Karpas-422 (cell line): ENCODE results near the gene FHL3. TPM values are rescaled to one million over a fixed set of nuclear protein-coding genes. Genes with fewer than 3 reads are reported as not detected.

Source experiments
- DNase-seq: peaks from one replicate; pipeline ENCODE4 v3.0.0-alpha.2; 2015
- H2AFZ ChIP-seq: fragments of 200-600 bp; sonication (generic); 2 replicates; pipeline ENCODE4 v1.6.1; 2014; ENCODE audit warnings: antibody characterized with exemption, low read length, mixed read lengths
- H3K27ac ChIP-seq: fragments of 200-600 bp; sonication (generic); 2 replicates; pipeline ENCODE4 v1.5.1; 2014; ENCODE audit warnings: mild to moderate bottlenecking, low read length, moderate library complexity
- H3K27me3 ChIP-seq: fragments of 200-600 bp; sonication (generic); 2 replicates; pipeline ENCODE4 v1.6.1; 2014; ENCODE audit warnings: low read length, mixed read lengths
- H3K36me3 ChIP-seq: fragments of 200-600 bp; sonication (generic); 2 replicates; pipeline ENCODE4 v1.6.1; 2014; ENCODE audit warnings: low read length, mixed read lengths; ENCODE audit not compliant: insufficient read depth
- H3K4me1 ChIP-seq: fragments of 200-600 bp; sonication (generic); 2 replicates; pipeline ENCODE4 v1.6.1; 2014; ENCODE audit warnings: mild to moderate bottlenecking, low read length, mixed read lengths
- H3K4me2 ChIP-seq: fragments of 200-600 bp; sonication (generic); 2 replicates; pipeline ENCODE4 v1.6.1; 2014; ENCODE audit warnings: low read length, low read depth, mild to moderate bottlenecking; ENCODE audit not compliant: poor library complexity, severe bottlenecking
- H3K4me3 ChIP-seq: fragments of 200-600 bp; sonication (generic); 2 replicates; pipeline ENCODE4 v1.5.1; 2014; ENCODE audit warnings: mild to moderate bottlenecking, antibody characterized with exemption, low read length, mixed read lengths
- H3K79me2 ChIP-seq: fragments of 200-600 bp; sonication (generic); 2 replicates; pipeline ENCODE4 v1.6.1; 2014; ENCODE audit warnings: mild to moderate bottlenecking, low read length, mixed read lengths
- H3K9ac ChIP-seq: fragments of 200-600 bp; sonication (generic); 2 replicates; pipeline ENCODE4 v1.6.0; 2014; ENCODE audit warnings: low read length
- H3K9me2 ChIP-seq: fragments of 200-600 bp; sonication (generic), shearing (Covaris generic); replicated peaks from 2 replicates; pipeline ENCODE4 v1.6.0; 2014; ENCODE audit warnings: mild to moderate bottlenecking, low read length, moderate library complexity; ENCODE audit not compliant: insufficient read depth
- H3K9me3 ChIP-seq: fragments of 300-700, 200-600 bp; sonication (generic); 2 replicates; pipeline ENCODE4 v1.6.1; 2014; ENCODE audit warnings: low read length, mixed read lengths
- H4K20me1 ChIP-seq: fragments of 200-600 bp; sonication (generic); 2 replicates; pipeline ENCODE4 v1.6.1; 2014; ENCODE audit warnings: mild to moderate bottlenecking, antibody characterized with exemption, low read length, low read depth; ENCODE audit not compliant: insufficient read depth
- total RNA-seq: library from RNA; depleted of rRNA; stranded (reverse); fragments of >200 nt; shearing (Covaris generic); gene quantifications from 2 replicates; pipeline ENCODE4 v1.2.3, GENCODE V29; 2014; ENCODE audit warnings: low replicate concordance

Gene FHL3
- total RNA-seq, 1 experiment from 2014 or later, result 10.7 TPM

DNA sequence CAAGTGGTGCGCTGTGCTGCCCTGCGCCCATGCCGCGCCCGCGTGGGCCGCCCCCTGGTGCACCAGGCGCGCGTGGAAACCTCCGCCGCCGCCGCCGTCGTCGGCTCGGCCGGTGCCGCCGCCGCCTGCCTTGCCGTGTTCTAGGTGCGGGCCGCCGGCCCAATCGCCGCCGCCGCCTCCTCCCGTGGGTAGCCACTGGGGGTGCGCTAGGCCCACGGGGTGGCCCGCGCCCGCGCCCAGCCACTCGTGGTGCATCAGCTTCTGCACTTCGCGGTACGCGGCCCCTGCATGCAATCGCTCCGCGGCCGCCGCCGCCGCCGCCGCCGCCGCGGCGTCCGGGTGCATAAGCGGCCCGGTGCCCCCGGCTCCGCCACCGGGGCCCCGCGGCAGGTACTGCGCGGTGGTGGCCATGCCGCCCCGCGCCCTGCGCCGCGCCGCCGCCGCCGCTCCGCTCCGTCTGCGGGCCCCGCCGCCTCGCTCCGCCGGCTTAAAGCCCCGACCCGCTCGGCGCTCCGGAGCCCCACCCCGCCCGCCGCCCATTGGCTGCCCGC lies 41.1 kb upstream of the FHL3 start, which contains the start of gene POU3F1:
POU3F1 (minus strand) TSS at position 461 of the 551 bp plus-strand sequence; CDS start at position 411, 50 bp downstream.
- peak within 1 kb of the TSS; percentile 62 for H3K4me2 ChIP-seq
- no peak within 1 kb of the TSS for H3K27ac ChIP-seq

DNA sequence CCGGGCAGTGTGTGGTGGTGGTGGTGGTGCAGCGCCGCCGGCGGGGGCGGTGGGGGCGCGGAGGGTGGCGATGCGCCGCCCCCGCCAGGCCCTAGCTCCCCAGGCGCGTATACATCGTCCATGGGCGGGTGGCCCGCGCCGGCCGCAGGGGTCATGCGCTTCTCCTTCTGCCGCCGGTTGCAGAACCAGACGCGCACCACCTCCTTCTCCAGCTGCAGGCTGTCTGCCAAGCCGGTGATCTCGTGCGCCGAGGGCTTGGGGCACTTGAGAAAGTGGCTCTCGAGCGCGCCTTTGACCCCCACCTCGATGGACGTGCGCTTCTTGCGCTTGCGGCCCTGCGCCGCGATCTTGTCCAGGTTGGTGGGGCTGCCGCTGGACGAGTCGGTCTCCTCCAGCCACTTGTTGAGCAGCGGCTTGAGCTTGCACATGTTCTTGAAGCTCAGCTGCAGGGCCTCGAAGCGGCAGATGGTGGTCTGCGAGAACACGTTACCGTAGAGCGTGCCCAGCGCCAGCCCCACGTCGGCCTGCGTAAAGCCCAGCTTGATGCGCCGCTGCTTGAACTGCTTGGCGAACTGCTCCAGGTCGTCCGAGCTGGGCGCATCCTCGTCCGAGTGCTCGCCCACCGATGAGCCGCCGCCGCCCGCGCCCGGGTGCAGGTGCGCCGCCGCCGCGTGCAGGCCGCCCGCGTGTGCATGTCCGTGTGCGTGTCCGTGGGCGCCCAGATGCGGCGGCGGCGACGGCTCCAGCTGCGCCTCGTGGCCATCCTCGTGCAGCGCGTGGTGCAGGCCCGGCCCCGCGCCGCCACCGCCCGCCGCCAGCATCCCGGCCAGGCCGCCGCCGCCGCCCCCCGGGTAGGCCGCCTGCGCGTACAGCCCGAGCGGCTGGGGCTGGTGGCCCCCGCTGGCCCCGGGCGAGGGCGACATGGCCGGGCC lies 40.4 kb upstream of the FHL3 start:
- H3K4me1 ChIP-seq, result peaks cover 18% of the 10 kb centered on the region
- H2AFZ ChIP-seq, result no peak overlapping the region
- H4K20me1 ChIP-seq, result peaks cover 5% of the 10 kb centered on the region; the same call in 1 of the 2 replicates
- H3K9me2 ChIP-seq, result no peaks in the 10 kb centered on the region
- no peak for DNase-seq
- H3K36me3 ChIP-seq, result no peaks in the 10 kb centered on the region
- no peak overlapping the region for H3K9ac ChIP-seq
- H3K27ac ChIP-seq, result no peak overlapping the region
- H3K27me3 ChIP-seq, result no peaks in the 10 kb centered on the region
- no peak overlapping the region for H3K4me3 ChIP-seq
- no peak overlapping the region for H3K4me2 ChIP-seq
- no peaks in the 10 kb centered on the region for H3K79me2 ChIP-seq
- no peaks in the 10 kb centered on the region for H3K9me3 ChIP-seq

More for the DNA sequence above, 41.1 kb upstream of the FHL3 start, which contains the start of gene POU3F1:
- Histone ChIP-seq H3K9ac (no peak within 1 kb of the TSS), H3K27me3 (no peaks in the 10 kb centered on the region), H3K9me2 (no peaks in the 10 kb centered on the region), H3K4me1 (peaks cover 16% of the 10 kb centered on the region), H3K36me3 (no peaks in the 10 kb centered on the region), H3K9me3 (no peaks in the 10 kb centered on the region), H3K4me3 (peak within 1 kb of the TSS; percentile 58; the same call in 1 of the 2 replicates), H3K79me2 (no peaks in the 10 kb centered on the region), H2AFZ (no peak within 1 kb of the TSS), H4K20me1 (peaks cover 5% of the 10 kb centered on the region; the same call in 1 of the 2 replicates)
- DNase-seq, result no peak

DNA sequence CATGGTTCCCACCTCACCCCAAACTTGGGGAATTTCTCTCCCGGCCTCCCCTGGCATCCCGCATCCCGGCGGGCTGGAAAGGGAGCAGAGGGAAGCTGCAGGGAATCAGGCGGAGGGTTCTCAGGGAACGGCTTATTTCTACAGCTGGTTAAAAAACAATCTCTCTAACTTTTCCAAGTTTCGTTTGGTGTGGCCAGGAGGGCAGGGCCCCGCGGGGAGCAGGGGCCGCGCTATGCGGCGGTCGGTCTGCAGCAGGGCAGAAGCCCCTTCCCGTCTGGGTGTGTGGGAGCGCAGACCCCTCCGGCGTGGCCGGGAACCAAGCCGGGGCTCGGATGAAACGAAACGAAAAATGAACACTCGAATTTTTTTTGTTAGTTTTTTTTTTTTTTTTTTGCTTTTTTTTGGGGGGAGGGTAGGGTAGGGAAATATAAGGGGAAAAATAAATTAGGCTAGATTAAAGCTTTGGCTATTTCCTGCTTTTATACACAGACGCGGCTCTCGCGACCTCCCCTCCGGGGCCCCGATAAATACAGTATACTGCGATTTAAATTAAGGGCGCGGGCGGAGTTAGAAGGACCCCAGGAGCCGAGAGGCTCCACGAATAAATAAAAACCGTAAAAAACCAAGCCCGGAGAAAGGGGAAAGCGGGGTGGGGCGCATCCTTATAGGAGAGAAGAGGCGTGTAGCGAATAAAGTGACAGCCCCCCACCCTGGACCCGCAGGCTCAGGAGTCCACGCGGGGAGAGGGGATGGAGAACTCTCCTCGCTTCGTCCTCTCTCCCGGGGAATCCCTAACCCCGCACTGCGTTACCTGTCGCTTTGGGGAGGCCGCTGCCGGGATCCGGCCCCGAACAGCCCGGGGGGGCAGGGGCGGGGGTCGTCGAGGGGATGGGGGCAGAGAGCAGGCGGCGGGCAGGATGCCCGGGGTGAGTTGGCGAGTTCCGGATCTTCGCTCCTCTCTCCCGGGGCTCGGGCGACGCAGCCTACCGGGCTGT lies 39.2 kb upstream of the FHL3 start:
- DNase-seq, result no peak
- Histone ChIP-seq H3K9me3 (no peaks in the 10 kb centered on the region), H3K36me3 (no peaks in the 10 kb centered on the region), H3K27ac (no peak overlapping the region), H4K20me1 (peaks cover 5% of the 10 kb centered on the region; the same call in 1 of the 2 replicates), H3K9ac (peak overlapping the region; percentile 55), H3K4me1 (peaks cover 22% of the 10 kb centered on the region), H3K9me2 (no peaks in the 10 kb centered on the region), H3K4me2 (peak overlapping the region; percentile 80), H3K27me3 (no peaks in the 10 kb centered on the region), H2AFZ (peak overlapping the region; percentile 78; the same call in 1 of the 2 replicates), H3K4me3 (peak overlapping the region; percentile 58), H3K79me2 (no peaks in the 10 kb centered on the region)

DNA sequence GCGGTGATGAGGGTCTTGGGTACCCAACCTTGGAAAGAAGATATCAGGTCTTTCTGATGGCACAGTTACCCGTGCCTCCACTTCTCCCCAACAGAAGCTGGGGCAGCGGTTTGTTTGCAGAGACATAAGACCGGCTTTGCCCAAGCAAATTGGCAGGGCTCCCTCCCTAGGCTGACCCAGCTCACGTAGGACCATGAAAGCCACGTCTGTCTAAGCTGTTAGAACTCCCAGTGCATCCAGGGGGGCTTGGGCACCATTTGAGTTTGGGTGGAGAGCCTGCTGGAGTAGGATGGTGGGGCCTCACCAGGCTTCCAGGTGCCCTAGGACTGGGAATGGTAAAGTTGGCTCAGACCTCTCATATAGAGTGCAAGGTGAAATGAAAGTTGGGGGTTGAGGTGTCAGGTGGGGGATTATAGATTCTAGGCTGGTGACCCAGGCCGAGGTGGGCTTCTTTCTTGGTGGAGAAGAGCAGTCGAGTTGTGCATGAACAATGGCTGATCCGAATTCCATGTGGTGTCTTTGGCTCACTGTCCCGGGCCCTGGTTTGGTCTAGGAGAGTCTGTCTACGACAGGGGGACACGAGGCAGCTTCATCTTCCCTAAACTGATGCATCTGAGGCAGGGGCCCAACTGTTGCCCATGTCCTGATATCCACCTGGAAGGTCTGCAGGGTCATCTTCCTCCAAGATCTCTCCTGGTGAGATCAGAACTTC lies 37.9 kb upstream of the FHL3 start:
- no peak for DNase-seq
- H3K9me3 ChIP-seq, result no peaks in the 10 kb centered on the region

DNA sequence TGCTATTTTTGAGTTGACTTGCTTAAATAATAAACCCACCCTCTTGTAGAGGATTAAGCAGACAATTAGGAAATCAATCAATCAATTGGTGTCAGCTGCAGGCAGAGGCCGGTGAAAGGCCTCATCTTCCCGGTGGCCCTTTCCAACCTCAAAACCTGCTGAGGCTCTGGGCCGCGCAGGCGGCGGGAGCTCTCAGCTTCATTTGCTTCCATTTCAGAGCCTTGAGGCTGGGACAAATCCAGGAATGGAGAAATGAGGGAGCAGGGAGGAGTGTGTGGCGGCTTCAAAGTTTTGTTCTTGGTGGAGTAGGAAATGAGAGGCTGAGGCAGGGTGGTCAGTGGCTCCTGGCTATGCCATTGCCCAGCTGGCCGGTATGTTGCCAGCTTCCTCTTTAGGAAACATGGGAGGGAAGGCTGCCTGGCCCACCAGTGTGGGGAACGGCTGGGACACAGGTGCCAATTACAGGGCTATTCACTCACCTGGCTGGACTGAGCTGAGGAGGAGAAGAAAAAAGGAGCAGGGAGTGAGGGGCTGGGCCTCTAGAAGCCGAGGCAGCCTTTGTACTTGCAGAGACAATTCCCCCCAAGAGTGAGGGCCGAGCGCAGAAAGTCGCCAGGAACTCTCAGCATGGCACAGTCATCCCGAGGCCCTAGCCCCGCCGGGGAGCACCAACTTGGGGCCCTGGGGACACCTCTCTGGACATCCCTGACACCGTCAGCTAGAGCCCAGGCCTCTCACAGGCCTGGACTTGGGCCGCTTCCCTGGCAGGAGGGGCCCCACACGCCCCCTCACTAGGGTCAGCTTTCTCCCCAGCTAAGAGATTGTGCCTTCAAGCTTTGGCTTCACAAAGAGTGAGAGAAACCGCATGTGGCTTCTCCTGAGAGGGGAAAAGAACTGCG lies 36.9 kb upstream of the FHL3 start:
- H3K27ac ChIP-seq, result no peak overlapping the region
- no peaks in the 10 kb centered on the region for H3K27me3 ChIP-seq
- no peaks in the 10 kb centered on the region for H3K9me2 ChIP-seq
- H3K4me2 ChIP-seq, result no peak overlapping the region
- H3K79me2 ChIP-seq, result no peaks in the 10 kb centered on the region
- no peak for DNase-seq
- H2AFZ ChIP-seq, result no peak overlapping the region
- no peak overlapping the region for H3K4me3 ChIP-seq
- no peaks in the 10 kb centered on the region for H3K36me3 ChIP-seq
- H3K9me3 ChIP-seq, result no peaks in the 10 kb centered on the region
- no peak overlapping the region for H3K9ac ChIP-seq
- H3K4me1 ChIP-seq, result peaks cover 21% of the 10 kb centered on the region
- peaks cover 5% of the 10 kb centered on the region; the same call in 1 of the 2 replicates for H4K20me1 ChIP-seq

More for the DNA sequence above, 37.9 kb upstream of the FHL3 start:
- H2AFZ ChIP-seq, result no peak overlapping the region
- H3K27ac ChIP-seq, result no peak overlapping the region
- H3K9me2 ChIP-seq, result no peaks in the 10 kb centered on the region
- H3K9ac ChIP-seq, result no peak overlapping the region
- H3K4me2 ChIP-seq, result no peak overlapping the region
- peaks cover 5% of the 10 kb centered on the region; the same call in 1 of the 2 replicates for H4K20me1 ChIP-seq
- no peaks in the 10 kb centered on the region for H3K27me3 ChIP-seq
- H3K4me1 ChIP-seq, result peaks cover 22% of the 10 kb centered on the region
- H3K4me3 ChIP-seq, result no peak overlapping the region
- no peaks in the 10 kb centered on the region for H3K36me3 ChIP-seq
- no peaks in the 10 kb centered on the region for H3K79me2 ChIP-seq

DNA sequence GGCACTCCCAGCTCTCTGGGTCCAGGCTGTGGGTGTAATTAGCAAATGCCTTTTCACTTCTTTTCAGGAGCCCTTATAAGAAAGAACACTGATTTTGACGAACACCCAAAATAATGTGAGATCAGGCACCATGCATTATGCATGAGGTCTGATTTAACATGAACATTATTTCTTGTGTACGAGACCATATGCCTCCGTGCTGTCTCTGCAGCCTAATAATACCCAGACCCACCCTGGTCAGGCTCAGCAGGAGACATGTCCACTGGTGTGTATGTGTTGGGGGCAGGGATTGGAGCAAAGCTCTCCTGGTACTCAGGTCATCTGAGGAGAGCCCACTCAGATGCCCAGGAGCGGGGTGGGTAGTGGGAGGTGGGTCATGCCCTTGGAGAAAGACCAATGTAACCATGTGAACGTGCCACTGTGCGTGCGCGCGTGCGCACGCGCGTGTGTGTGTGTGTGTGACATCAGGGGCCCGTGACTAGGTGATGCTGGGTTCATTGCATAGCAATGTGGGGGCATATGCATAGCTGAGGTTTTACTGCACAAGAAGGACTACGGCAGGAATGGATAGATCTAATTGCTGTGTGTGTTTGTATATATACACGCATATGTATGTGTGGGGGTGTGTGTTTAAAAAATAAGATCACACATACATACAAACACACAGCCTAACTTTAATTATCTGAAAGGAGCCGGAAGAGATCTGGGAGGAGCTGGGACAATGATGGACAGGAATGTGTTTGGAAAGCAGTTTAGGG lies 34.2 kb upstream of the FHL3 start:
- no peak overlapping the region for H3K9ac ChIP-seq
- H3K36me3 ChIP-seq, result no peaks in the 10 kb centered on the region
- H3K4me3 ChIP-seq, result no peak overlapping the region
- peaks cover 5% of the 10 kb centered on the region; the same call in 1 of the 2 replicates for H4K20me1 ChIP-seq
- H3K4me2 ChIP-seq, result no peak overlapping the region
- H3K9me3 ChIP-seq, result no peaks in the 10 kb centered on the region
- H3K27me3 ChIP-seq, result no peaks in the 10 kb centered on the region
- H3K4me1 ChIP-seq, result peaks cover 11% of the 10 kb centered on the region
- DNase-seq, result no peak
- no peak overlapping the region for H3K27ac ChIP-seq
- H3K79me2 ChIP-seq, result no peaks in the 10 kb centered on the region
- no peaks in the 10 kb centered on the region for H3K9me2 ChIP-seq
- no peak overlapping the region for H2AFZ ChIP-seq
